Right atrium auricular region (tissue), 2 donors: ENCODE data around the gene SLC6A11. TPM values are rescaled to one million over a fixed set of nuclear protein-coding genes. Genes with fewer than 3 reads are reported as not detected.
A peak's percentile ranks its signal among the peaks of the same experiment; 100 is the strongest.

Experiments
- DNase-seq: peaks from one replicate; pipeline ENCODE4 v3.0.0-alpha.2; 2019; ENCODE audit warnings: low spot score
- H3K27ac ChIP-seq, 2 donors: fragments of 200-600 bp; sonication (generic); 1 replicate in 1 of 2; 2 replicates in 1 of 2; pipeline ENCODE4 v1.5.1; 2016 to 2019
- H3K27me3 ChIP-seq, 2 donors: fragments of 200-600 bp; sonication (generic); one replicate each; pipeline versions ENCODE4 v1.5.1 to v1.6.0; 2017 to 2019
- H3K36me3 ChIP-seq: fragments of 200-600 bp; sonication (generic); one replicate; pipeline ENCODE4 v1.5.1; 2016
- H3K4me1 ChIP-seq, 2 donors: fragments of 200-600 bp; sonication (generic); one replicate each; pipeline versions ENCODE4 v1.5.1 to v1.6.0; 2017 to 2019
- H3K4me3 ChIP-seq, 2 donors: fragments of 200-600 bp; sonication (generic); 1 replicate in 1 of 2; 2 replicates in 1 of 2; pipeline ENCODE4 v1.5.1; 2017 to 2019; ENCODE audit warnings: mild to moderate bottlenecking in 1 of 2, moderate library complexity in 1 of 2
- H3K9me3 ChIP-seq, 2 donors: fragments of 200-600 bp; sonication (generic); one replicate each; pipeline ENCODE4 v1.5.1; 2019
- CTCF ChIP-seq, 2 donors: fragments of 200-600 bp; sonication (generic); IDR thresholded peaks; one replicate each; pipeline ENCODE4 v1.5.1; 2019; ENCODE audit warnings: antibody characterized with exemption in 2 of 2
- total RNA-seq, 2 donors: library from RNA; depleted of rRNA; stranded (reverse); fragments of >200 nt; gene quantifications; one replicate each; pipeline ENCODE4 v1.1.0, GENCODE V29; 2016

The SLC6A11 gene
- total RNA-seq, 2 donors from 2014 or later, result not detected

GRCh38 chr3:10817506-10817905, 1.5 kb downstream of the SLC6A11 start:
- TF ChIP-seq CTCF (IDR thresholded peaks at IDR 0.05), result no peak
- H3K27me3 ChIP-seq, result no peaks in the 10 kb centered on the region

GRCh38 chr3:10822055-10822454, 6.0 kb downstream of the SLC6A11 start:
- TF ChIP-seq CTCF (IDR thresholded peaks at IDR 0.05), result no peak
- Histone ChIP-seq H3K27ac (no peak overlapping the region), H3K4me1 (no peaks in the 10 kb centered on the region), H3K9me3 (peaks cover 0 to 17% of the 10 kb centered on the region in 2 donors), H3K36me3 (no peaks in the 10 kb centered on the region), H3K27me3 (no peaks in the 10 kb centered on the region), H3K4me3 (no peak overlapping the region)
- DNase-seq, result peak; percentile 21

More at GRCh38 chr3:10817506-10817905, 1.5 kb downstream of the SLC6A11 start:
- H3K36me3 ChIP-seq, result no peaks in the 10 kb centered on the region
- H3K4me1 ChIP-seq, result peaks cover 0 to 7% of the 10 kb centered on the region in 2 donors
- H3K4me3 ChIP-seq, result no peak overlapping the region
- peak; percentile 47 for DNase-seq
- H3K9me3 ChIP-seq, result no peaks in the 10 kb centered on the region
- H3K27ac ChIP-seq, result no peak overlapping the region

- H3K27ac ChIP-seq, result no peak overlapping the region
- H3K9me3 ChIP-seq, result peaks cover 0 to 17% of the 10 kb centered on the region in 2 donors
- no peaks in the 10 kb centered on the region for H3K4me1 ChIP-seq
- no peaks in the 10 kb centered on the region for H3K36me3 ChIP-seq
- no peaks in the 10 kb centered on the region for H3K27me3 ChIP-seq
- DNase-seq, result peak; percentile 4
- TF ChIP-seq CTCF (IDR thresholded peaks at IDR 0.05), result no peak
- no peak overlapping the region for H3K4me3 ChIP-seq
Measured at GRCh38 chr3:10822708-10823515, 6.9 kb downstream of the SLC6A11 start.

- Histone ChIP-seq H3K4me3 (no peak overlapping the region), H3K27ac (no peak overlapping the region), H3K27me3 (no peaks in the 10 kb centered on the region), H3K4me1 (no peaks in the 10 kb centered on the region), H3K36me3 (no peaks in the 10 kb centered on the region), H3K9me3 (peaks cover 0 to 17% of the 10 kb centered on the region in 2 donors)
- no peak for DNase-seq
- TF ChIP-seq CTCF (IDR thresholded peaks at IDR 0.05), result no peak
Measured at GRCh38 chr3:10823516-10823818, 7.4 kb downstream of the SLC6A11 start.

GRCh38 chr3:10824468-10824867, 8.4 kb downstream of the SLC6A11 start:
- no peak for DNase-seq
- Histone ChIP-seq H3K9me3 (peaks cover 0 to 17% of the 10 kb centered on the region in 2 donors), H3K27ac (no peak overlapping the region), H3K36me3 (no peaks in the 10 kb centered on the region), H3K4me3 (no peak overlapping the region), H3K4me1 (no peaks in the 10 kb centered on the region), H3K27me3 (no peaks in the 10 kb centered on the region)
- TF ChIP-seq CTCF (IDR thresholded peaks at IDR 0.05), result no peak
